ENCODE results near the gene KLRF1.

Gene KLRF1

GRCh38 chr12:9827209-9827888, at the start of gene KLRF1:
KLRF1 (plus strand) TSS chr12:9827481; CDS start chr12:9827545, 64 bp downstream.
- no peak for FAIRE-seq

DNA sequence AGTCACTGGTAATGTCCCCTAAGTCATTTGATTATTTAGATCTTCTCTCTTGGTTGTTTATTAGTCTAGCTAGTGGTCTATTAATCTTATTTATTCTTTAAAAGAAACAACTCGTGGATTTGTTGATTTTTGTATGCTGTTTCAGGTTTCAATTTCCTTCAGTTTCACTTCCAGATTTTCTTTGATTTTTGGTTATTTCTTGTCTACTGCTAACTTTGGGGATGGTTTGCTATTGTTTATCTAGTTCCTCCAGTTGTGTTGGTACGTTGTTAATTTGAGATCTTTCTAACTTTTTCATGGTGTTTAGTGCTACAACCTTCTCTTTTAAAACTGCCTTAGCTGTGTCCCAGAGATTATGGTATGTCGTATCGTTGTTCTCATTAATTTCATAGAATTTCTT, 48.1 kb upstream of the KLRF1 start:
- no peak for FAIRE-seq

GRCh38 chr12:9781360-9781759, 45.9 kb upstream of the KLRF1 start:
- FAIRE-seq: no peak

DNA sequence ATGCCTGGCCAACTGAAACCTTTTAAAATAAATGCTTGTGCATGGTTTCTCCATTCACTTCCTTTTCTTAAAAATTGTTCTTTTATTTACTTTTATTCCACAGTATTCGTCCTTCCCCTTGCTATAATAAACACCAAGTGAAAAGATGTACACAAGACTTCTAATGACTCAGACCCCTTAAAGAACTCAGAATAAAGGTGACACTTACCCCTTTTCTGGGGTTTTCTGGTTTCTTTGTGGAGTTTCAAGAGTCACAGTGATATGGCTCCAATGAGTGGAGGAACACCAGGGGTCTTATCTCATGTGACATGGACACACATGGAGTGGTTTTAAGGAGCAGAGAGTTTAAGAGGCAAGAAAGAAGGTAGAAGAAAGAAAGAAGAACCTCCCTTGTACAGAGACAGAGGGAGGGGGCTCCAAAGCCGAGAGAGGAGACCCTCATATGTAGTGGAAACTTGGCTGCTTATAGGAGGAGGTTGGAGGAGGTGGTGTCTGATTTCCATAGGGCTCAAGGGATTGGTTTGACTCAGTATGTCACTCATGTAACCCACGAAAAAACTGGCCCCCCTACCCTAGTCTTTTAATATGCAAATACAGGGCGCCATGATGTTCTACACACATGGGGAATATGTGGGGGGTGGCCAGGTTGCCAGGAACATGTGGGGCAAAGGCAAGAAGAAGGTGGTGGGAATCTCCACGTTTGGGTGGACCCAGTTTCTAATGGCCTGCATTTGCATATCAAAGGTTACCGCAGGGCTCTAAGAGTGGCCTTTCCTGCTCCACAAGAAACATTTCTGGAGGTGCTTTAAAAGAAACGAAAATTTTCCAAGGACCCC, 44.5 kb upstream of the KLRF1 start:
- FAIRE-seq: no peak

- FAIRE-seq: no peak
Measured at GRCh38 chr12:9784326-9784725, 43.0 kb upstream of the KLRF1 start.

- peak; percentile 18 for FAIRE-seq
Measured at GRCh38 chr12:9784816-9785215, 42.5 kb upstream of the KLRF1 start.

- FAIRE-seq: no peak
Measured at GRCh38 chr12:9786726-9787717, 40.3 kb upstream of the KLRF1 start.

GRCh38 chr12:9792185-9792900, 34.9 kb upstream of the KLRF1 start:
- no peak for FAIRE-seq

- FAIRE-seq: no peak
Measured at GRCh38 chr12:9792961-9793617, 34.2 kb upstream of the KLRF1 start.

DNA sequence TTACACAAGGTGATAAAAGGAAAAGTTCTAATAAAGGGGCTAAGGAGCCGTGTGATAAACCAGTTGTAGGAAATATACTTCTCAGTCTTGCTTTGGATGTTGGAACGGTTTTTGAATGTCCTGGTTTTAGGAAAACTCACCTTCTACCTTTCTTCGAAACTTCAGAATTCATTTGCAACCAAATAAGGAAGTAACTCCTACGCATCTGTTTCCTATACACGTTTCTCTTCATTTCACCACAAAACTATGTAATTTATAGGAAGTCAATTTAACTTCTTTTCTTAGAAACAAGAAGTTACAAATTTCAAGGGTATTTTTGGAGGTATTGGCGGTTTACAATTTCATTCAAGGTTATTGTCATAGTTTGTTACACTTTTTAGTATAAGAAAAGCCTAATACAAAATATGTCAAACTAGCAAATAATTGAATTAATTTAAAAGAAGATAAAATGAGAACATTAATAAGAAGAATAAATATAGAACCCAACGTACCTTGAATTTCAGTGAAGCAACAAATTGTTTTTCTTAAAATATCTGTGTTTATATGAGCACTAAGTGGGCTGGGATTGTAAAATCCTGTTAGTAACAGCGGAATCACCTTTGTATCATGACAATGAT, 33.4 kb upstream of the KLRF1 start:
- peak; percentile 70 for FAIRE-seq

DNA sequence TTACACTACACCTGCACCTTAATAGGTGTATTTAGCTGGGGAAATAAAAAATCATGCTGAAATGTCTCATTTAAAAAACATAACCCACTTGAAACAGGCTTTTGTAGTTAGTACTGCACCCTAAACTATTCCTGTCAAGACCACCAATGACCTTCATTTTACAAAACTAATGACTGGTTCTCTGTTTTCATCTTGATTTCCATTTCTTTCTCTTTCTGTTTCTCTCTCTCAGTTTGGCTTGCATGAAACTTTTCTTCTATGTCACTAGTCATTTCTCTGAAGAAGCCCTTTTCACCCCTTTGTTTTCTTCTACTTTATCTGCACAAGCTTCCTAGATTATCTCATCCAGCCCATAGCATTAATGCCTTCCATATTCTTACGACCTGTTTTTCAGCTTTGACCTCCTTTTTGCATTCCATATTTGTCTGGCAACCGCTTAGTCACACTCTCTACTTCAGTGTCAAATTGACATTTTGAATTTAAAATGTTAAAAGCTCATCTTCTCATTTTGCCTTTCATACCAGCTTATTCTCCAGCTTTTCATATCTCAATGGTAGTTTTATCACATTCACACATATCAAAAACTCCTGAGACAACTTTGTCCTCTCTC, 32.7 kb upstream of the KLRF1 start:
- FAIRE-seq: no peak

GRCh38 chr12:9795945-9796344, 31.3 kb upstream of the KLRF1 start:
- FAIRE-seq: no peak

GRCh38 chr12:9796346-9796745, 30.9 kb upstream of the KLRF1 start:
- no peak for FAIRE-seq

DNA sequence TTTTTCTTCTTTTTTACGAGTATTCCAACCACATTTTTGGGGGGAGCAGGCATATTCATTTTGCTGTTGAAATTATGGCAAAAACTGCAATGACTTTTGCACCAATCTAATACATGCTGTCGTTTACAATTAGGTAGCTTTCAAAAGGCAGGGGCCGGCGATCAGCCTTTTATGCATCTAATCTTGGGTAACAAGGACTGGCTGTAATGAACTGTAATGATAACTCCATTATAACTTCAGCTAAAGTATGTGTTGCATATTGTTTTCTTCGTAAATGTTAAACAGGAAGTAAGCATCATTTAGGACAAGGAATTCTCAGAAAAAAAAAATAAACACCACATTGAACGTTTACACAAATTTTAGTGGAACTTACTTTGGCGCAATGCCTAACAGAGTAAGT, 30.3 kb upstream of the KLRF1 start:
- FAIRE-seq: no peak

GRCh38 chr12:9797722-9798619, 29.3 kb upstream of the KLRF1 start:
- FAIRE-seq: no peak

- no peak for FAIRE-seq
Measured at GRCh38 chr12:9799961-9800360, 27.3 kb upstream of the KLRF1 start.

- no peak for FAIRE-seq
Measured at GRCh38 chr12:9805883-9806282, 21.4 kb upstream of the KLRF1 start.

DNA sequence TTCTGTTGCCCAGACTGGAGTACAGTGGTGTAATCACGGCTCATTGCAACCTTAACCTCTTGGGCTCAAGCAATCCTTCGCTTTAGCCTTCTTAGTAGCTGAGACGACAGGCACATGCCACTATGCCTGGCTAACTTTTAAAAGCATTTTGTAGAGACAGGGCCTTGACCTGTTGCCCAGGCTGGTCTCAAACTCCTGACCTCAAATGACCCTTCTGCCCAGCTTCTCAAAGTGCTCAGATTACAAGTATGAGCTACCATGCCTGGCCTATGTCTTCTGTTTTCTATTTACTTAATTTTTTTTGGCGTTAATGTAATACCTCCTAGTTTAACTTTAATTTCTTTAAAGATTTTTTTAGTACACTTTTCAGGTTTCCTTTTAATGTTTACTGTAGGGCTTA, 20.6 kb upstream of the KLRF1 start:
- no peak for FAIRE-seq

DNA sequence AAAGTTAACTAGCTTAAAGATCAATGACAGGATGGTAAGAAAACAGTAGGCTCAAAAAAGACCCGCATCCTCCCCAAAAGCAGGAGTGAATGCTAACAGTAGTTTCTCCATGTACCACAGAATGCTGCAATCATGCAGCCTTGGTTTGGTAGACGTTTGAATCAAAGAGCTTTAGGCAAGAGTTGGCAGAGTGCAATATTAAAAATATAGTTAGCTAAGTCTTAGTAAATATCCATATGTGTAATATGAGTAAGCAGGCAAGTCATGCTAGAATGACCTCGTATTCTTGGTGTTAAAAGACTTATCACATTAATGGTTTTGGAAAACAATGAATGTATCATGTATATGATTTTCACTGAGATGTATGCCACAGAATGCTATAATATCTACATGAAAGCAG, 18.8 kb upstream of the KLRF1 start:
- FAIRE-seq: no peak

- FAIRE-seq: no peak
Measured at GRCh38 chr12:9809338-9809737, 17.9 kb upstream of the KLRF1 start.
